HEK293 (cell line): ENCODE results near the gene CFAP46.

Experiments
- CTCF ChIA-PET: fragments of 350-600 bp; formaldehyde crosslinking; extraction: SDS; loops from one replicate; lab custom pipeline; 2021; ENCODE audit warnings: antibody characterized with exemption; lab: Yijun Ruan, JAX
- POLR2A ChIA-PET: fragments of 300-600 bp; formaldehyde crosslinking; extraction: SDS; loops from one replicate; lab custom pipeline; 2020; ENCODE audit warnings: antibody characterized with exemption, inconsistent platforms; lab: Yijun Ruan, JAX
- H3K27ac ChIP-seq: fragments of 200-500 bp; sonication (Bioruptor generic); 2 replicates; pipeline ENCODE4 v1.5.1; 2014; ENCODE audit warnings: low read depth, low read length, control low read depth, inconsistent platforms; ENCODE audit errors: extremely low read depth
- H3K36me3 ChIP-seq, 2 experiments: fragments of 200-500 bp in 1 of 2; sonication (Bioruptor generic) in 1 of 2; 1 replicate in 1 of 2; 2 replicates in 1 of 2; pipeline ENCODE4 v1.5.1; 2014 to 2017; ENCODE audit warnings: inconsistent platforms in 2 of 2, low read length in 2 of 2; ENCODE audit not compliant: control insufficient read depth in 2 of 2, insufficient read depth in 1 of 2
- H3K4me1 ChIP-seq: fragments of 200-500 bp; sonication (Bioruptor generic); 2 replicates; pipeline ENCODE4 v1.5.1; 2014; ENCODE audit warnings: mild to moderate bottlenecking, low read length, inconsistent platforms; ENCODE audit not compliant: control insufficient read depth, insufficient read depth
- H3K4me3 ChIP-seq: 2 replicates; pipeline ENCODE4 v1.5.1; 2011; ENCODE audit warnings: low read depth, mild to moderate bottlenecking, control low read depth, low read length, moderate library complexity
- H3K9me3 ChIP-seq: fragments of 200-500 bp; sonication (Bioruptor generic); 2 replicates; pipeline ENCODE4 v1.5.1; 2014; ENCODE audit warnings: low read depth, low read length, inconsistent platforms; ENCODE audit not compliant: control insufficient read depth, insufficient read depth
- EGR2 ChIP-seq: fragments of 450-650 bp; formaldehyde crosslinking; IDR thresholded peaks from 2 replicates; pipeline ENCODE4 v1.5.1; 2016; ENCODE audit warnings: low read depth, missing biosample characterization, missing genetic modification characterization
- KLF7 ChIP-seq: fragments of 450-650 bp; formaldehyde crosslinking; IDR thresholded peaks from 2 replicates; pipeline ENCODE4 v1.5.1; 2016; ENCODE audit warnings: missing biosample characterization, missing genetic modification characterization, borderline replicate concordance
- OVOL3 ChIP-seq: fragments of 450-650 bp; formaldehyde crosslinking; IDR thresholded peaks from 2 replicates; pipeline ENCODE4 v1.5.1; 2016; ENCODE audit warnings: missing biosample characterization, missing genetic modification characterization
- SCRT2 ChIP-seq: fragments of 450-650 bp; formaldehyde crosslinking; IDR thresholded peaks from 2 replicates; pipeline ENCODE4 v1.5.1; 2016; ENCODE audit warnings: missing biosample characterization, missing genetic modification characterization
- SP7 ChIP-seq: fragments of 450-650 bp; formaldehyde crosslinking; IDR thresholded peaks from 2 replicates; pipeline ENCODE4 v1.5.1; 2016; ENCODE audit warnings: missing biosample characterization, missing genetic modification characterization
- ZBTB1 ChIP-seq: fragments of 450-650 bp; formaldehyde crosslinking; IDR thresholded peaks from 2 replicates; pipeline ENCODE4 v1.5.1; 2016; ENCODE audit warnings: missing biosample characterization, missing genetic modification characterization
- ZBTB21 ChIP-seq: fragments of 450-650 bp; formaldehyde crosslinking; IDR thresholded peaks from 2 replicates; pipeline ENCODE4 v1.5.1; 2017; ENCODE audit warnings: missing biosample characterization, missing genetic modification characterization
- ZBTB48 ChIP-seq: fragments of 450-650 bp; formaldehyde crosslinking; IDR thresholded peaks from 2 replicates; pipeline ENCODE4 v1.5.1; 2016; ENCODE audit warnings: missing biosample characterization, missing genetic modification characterization
- ZFHX2 ChIP-seq: fragments of 450-650 bp; formaldehyde crosslinking; conservative IDR thresholded peaks from 2 replicates; pipeline ENCODE4 v1.5.1; 2016; ENCODE audit warnings: missing biosample characterization, missing genetic modification characterization
- ZNF112 ChIP-seq: fragments of 450-650 bp; formaldehyde crosslinking; IDR thresholded peaks from 2 replicates; pipeline ENCODE4 v1.5.0; 2017; ENCODE audit warnings: missing biosample characterization, missing genetic modification characterization
- ZNF132 ChIP-seq: fragments of 450-650 bp; formaldehyde crosslinking; IDR thresholded peaks from 2 replicates; pipeline ENCODE4 v1.5.1; 2017; ENCODE audit warnings: missing biosample characterization, missing genetic modification characterization, borderline replicate concordance
- ZNF146 ChIP-seq: fragments of 450-650 bp; formaldehyde crosslinking; IDR thresholded peaks from 2 replicates; pipeline ENCODE4 v1.5.1; 2016; ENCODE audit warnings: missing biosample characterization, missing genetic modification characterization
- ZNF2 ChIP-seq: fragments of 450-650 bp; formaldehyde crosslinking; IDR thresholded peaks from 2 replicates; pipeline ENCODE4 v1.5.1; 2016; ENCODE audit warnings: missing biosample characterization, missing genetic modification characterization
- ZNF214 ChIP-seq: fragments of 450-650 bp; formaldehyde crosslinking; IDR thresholded peaks from 2 replicates; pipeline ENCODE4 v1.5.1; 2017; ENCODE audit warnings: missing biosample characterization, mild to moderate bottlenecking, missing genetic modification characterization, borderline replicate concordance
- ZNF501 ChIP-seq: fragments of 450-650 bp; formaldehyde crosslinking; IDR thresholded peaks from 2 replicates; pipeline ENCODE4 v1.5.1; 2016; ENCODE audit warnings: missing biosample characterization, missing genetic modification characterization
- ZNF549 ChIP-seq: fragments of 450-650 bp; IDR thresholded peaks from 2 replicates; pipeline ENCODE4 v1.5.1; 2018; ENCODE audit warnings: missing biosample characterization, missing genetic modification characterization, mild to moderate bottlenecking, inconsistent platforms, moderate library complexity
- ZNF701 ChIP-seq: fragments of 450-650 bp; formaldehyde crosslinking; IDR thresholded peaks from 2 replicates; pipeline ENCODE4 v1.5.1; 2016; ENCODE audit warnings: missing biosample characterization, missing genetic modification characterization
- ZNF791 ChIP-seq: fragments of 450-650 bp; formaldehyde crosslinking; IDR thresholded peaks from 2 replicates; pipeline ENCODE4 v1.5.1; 2016; ENCODE audit warnings: missing biosample characterization, missing genetic modification characterization
- ZNF843 ChIP-seq: fragments of 450-650 bp; formaldehyde crosslinking; IDR thresholded peaks from 2 replicates; pipeline ENCODE4 v1.5.1; 2016; ENCODE audit warnings: missing biosample characterization, missing genetic modification characterization
- TF ChIP-seq, protein P1 (sequence below): fragments of 450-650 bp; formaldehyde crosslinking; IDR thresholded peaks from 2 replicates; pipeline ENCODE4 v1.5.1; 2016; ENCODE audit warnings: missing biosample characterization, missing genetic modification characterization
- TF ChIP-seq, protein P2 (sequence below): fragments of 450-650 bp; formaldehyde crosslinking; IDR thresholded peaks from 2 replicates; pipeline ENCODE4 v1.5.1; 2016; ENCODE audit warnings: missing biosample characterization, missing genetic modification characterization
- TF ChIP-seq, protein P3 (sequence below): fragments of 450-650 bp; IDR thresholded peaks from 2 replicates; pipeline ENCODE4 v1.5.1; 2018; ENCODE audit warnings: missing biosample characterization, mild to moderate bottlenecking, missing genetic modification characterization
- TF ChIP-seq, protein P4 (sequence below): fragments of 450-650 bp; formaldehyde crosslinking; IDR thresholded peaks from 2 replicates; pipeline ENCODE4 v1.5.1; 2017; ENCODE audit warnings: missing biosample characterization, missing genetic modification characterization
- TF ChIP-seq, protein P5 (sequence below): fragments of 450-650 bp; formaldehyde crosslinking; IDR thresholded peaks from 2 replicates; pipeline ENCODE4 v1.5.1; 2016; ENCODE audit warnings: missing biosample characterization, missing genetic modification characterization

Gene CFAP46

DNA sequence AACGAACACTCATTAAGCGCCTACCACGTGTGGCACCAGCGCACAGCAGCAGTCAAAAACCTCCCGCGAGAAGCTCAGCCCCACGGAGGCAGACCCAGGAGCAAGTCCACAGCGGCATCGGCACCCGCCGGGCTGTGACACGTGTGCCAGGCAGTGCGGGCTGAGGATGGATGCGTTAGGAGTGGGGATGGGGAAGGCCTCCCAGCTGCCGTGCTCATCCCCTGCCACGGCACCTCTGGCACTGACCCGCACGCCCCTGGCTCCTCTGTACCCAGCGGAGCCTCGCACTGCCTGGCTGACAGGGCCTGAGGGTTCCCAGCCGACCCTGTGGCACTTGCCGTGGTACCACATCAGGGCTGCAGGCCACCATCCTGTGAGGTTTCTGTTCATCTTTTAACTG lies 16.8 kb downstream of the CFAP46 start (continued):
- TF ChIP-seq ZNF549 (tag by site-specific recombination) (no peak), ZNF501 (tag by site-specific recombination) (no peak), ZBTB1 (tag by site-specific recombination) (no peak), ZNF112 (tag by site-specific recombination) (no peak), EGR2 (no peak), SP7 (tag by site-specific recombination) (no peak), ZNF146 (no peak), ZBTB48 (tag by site-specific recombination) (no peak), KLF7 (tag by site-specific recombination) (no peak)
- TF ChIP-seq, protein P1, sequence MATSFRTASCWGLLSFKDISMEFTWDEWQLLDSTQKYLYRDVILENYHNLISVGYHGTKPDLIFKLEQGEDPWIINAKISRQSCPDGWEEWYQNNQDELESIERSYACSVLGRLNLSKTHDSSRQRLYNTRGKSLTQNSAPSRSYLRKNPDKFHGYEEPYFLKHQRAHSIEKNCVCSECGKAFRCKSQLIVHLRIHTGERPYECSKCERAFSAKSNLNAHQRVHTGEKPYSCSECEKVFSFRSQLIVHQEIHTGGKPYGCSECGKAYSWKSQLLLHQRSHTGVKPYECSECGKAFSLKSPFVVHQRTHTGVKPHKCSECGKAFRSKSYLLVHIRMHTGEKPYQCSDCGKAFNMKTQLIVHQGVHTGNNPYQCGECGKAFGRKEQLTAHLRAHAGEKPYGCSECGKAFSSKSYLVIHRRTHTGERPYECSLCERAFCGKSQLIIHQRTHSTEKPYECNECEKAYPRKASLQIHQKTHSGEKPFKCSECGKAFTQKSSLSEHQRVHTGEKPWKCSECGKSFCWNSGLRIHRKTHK = no peak

DNA sequence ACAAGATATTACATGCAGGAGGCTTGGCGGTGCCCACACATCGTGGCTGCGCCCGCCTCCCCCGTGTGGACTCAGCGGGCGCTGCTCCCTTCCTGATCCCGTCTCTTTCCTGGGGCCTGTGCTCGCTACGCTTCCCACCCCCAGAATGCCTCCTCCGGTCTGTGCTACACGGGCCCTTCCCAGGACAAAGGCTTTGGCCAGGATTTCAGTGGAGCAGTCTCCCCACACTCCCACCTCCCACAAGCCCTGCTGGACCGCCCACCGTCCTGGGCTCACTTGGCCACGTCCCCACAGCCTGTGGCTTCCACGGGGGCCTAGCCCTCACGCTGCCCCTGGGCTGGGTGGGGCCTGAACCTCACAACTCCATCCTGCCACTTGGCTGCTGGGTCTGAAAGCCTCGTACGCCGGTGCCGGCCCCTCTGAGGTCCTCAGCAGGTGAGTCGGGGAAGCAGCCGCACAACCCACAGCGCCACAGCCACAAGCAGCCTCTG lies 17.3 kb downstream of the CFAP46 start:
- H3K4me3 ChIP-seq = no peak overlapping the region
- TF ChIP-seq, protein P2, sequence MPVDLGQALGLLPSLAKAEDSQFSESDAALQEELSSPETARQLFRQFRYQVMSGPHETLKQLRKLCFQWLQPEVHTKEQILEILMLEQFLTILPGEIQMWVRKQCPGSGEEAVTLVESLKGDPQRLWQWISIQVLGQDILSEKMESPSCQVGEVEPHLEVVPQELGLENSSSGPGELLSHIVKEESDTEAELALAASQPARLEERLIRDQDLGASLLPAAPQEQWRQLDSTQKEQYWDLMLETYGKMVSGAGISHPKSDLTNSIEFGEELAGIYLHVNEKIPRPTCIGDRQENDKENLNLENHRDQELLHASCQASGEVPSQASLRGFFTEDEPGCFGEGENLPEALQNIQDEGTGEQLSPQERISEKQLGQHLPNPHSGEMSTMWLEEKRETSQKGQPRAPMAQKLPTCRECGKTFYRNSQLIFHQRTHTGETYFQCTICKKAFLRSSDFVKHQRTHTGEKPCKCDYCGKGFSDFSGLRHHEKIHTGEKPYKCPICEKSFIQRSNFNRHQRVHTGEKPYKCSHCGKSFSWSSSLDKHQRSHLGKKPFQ (tag by site-specific recombination) = no peak
- TF ChIP-seq ZNF843 (no peak), SCRT2 (tag by site-specific recombination) (no peak), EGR2 (peak; percentile 29; the same call in 1 of the 2 replicates), ZNF2 (no peak), OVOL3 (tag by site-specific recombination) (no peak), ZNF701 (tag by site-specific recombination) (no peak), ZFHX2 (tag by site-specific recombination) (peak; percentile 59), ZBTB21 (tag by site-specific recombination) (no peak), ZNF132 (tag by site-specific recombination) (no peak), ZNF214 (no peak), ZNF791 (tag by site-specific recombination) (no peak)
- TF ChIP-seq, protein P3, sequence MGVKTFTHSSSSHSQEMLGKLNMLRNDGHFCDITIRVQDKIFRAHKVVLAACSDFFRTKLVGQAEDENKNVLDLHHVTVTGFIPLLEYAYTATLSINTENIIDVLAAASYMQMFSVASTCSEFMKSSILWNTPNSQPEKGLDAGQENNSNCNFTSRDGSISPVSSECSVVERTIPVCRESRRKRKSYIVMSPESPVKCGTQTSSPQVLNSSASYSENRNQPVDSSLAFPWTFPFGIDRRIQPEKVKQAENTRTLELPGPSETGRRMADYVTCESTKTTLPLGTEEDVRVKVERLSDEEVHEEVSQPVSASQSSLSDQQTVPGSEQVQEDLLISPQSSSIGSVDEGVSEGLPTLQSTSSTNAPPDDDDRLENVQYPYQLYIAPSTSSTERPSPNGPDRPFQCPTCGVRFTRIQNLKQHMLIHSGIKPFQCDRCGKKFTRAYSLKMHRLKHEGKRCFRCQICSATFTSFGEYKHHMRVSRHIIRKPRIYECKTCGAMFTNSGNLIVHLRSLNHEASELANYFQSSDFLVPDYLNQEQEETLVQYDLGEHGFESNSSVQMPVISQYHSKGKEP (tag by site-specific recombination) = no peak
- TF ChIP-seq, protein P4, sequence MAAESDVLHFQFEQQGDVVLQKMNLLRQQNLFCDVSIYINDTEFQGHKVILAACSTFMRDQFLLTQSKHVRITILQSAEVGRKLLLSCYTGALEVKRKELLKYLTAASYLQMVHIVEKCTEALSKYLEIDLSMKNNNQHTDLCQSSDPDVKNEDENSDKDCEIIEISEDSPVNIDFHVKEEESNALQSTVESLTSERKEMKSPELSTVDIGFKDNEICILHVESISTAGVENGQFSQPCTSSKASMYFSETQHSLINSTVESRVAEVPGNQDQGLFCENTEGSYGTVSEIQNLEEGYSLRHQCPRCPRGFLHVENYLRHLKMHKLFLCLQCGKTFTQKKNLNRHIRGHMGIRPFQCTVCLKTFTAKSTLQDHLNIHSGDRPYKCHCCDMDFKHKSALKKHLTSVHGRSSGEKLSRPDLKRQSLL (tag by site-specific recombination) = no peak
- TF ChIP-seq, protein P5, sequence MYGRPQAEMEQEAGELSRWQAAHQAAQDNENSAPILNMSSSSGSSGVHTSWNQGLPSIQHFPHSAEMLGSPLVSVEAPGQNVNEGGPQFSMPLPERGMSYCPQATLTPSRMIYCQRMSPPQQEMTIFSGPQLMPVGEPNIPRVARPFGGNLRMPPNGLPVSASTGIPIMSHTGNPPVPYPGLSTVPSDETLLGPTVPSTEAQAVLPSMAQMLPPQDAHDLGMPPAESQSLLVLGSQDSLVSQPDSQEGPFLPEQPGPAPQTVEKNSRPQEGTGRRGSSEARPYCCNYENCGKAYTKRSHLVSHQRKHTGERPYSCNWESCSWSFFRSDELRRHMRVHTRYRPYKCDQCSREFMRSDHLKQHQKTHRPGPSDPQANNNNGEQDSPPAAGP (tag by site-specific recombination) = no peak
- no peaks in the 10 kb centered on the region for H3K4me1 ChIP-seq
- H3K27ac ChIP-seq = no peak overlapping the region
- ChIA-PET CTCF (no interaction called here), POLR2A (no interaction called here)
- H3K9me3 ChIP-seq = no peaks in the 10 kb centered on the region
- no peaks in the 10 kb centered on the region for H3K36me3 ChIP-seq
